ENCODE measurements around the gene SLC37A2. TPM values are rescaled to one million over a fixed set of nuclear protein-coding genes. Genes with fewer than 3 reads are reported as not detected.
"Not testable (repeated sequence)": the region's sequence is repeated elsewhere in the genome, so short reads cannot be mapped to it uniquely, and the experiment has no call there.

Gene SLC37A2
- total RNA-seq, 1 donor from 2014 or later = 3.8 TPM

GRCh38 chr11:125081098-125081798 lies 18.1 kb downstream of the SLC37A2 start:
- DNase-seq = no peak
- ATAC-seq (ENCODE audit: poor library complexity) = no peak
- intact Hi-C loops (cut with DNase I) = no loop called here

DNA sequence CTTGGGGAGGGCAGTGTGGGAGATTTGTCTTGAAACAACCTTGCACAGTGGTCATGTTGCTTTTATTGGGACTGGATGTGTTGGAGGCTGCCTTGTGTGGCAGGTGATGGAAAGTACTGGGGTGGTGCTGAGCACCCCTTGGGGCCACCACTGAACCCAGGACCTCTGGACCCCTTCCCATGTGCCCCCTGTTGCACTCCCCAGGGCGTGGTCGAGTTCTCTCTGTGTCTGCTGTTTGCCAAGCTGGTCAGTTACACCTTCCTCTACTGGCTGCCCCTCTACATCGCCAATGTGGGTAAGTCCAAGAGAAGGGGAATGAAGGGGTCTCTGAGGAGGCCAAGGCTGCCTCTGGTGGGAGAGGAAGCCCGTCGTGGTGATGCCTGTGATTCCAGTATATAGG lies 18.9 kb downstream of the SLC37A2 start:
- no peak for DNase-seq
- intact Hi-C loops (cut with DNase I) = no loop called here
- no peak for ATAC-seq (ENCODE audit: poor library complexity)

- DNase-seq = no peak
- no peak for ATAC-seq (ENCODE audit: poor library complexity)
- intact Hi-C loops (cut with DNase I) = no loop called here
These were observed 19.7 kb downstream of the SLC37A2 start for GRCh38 chr11:125082611-125083311.

- intact Hi-C loops (cut with DNase I) = no loop called here
- ATAC-seq (ENCODE audit: poor library complexity) = no peak
- DNase-seq = no peak
These were observed 20.4 kb downstream of the SLC37A2 start for GRCh38 chr11:125083312-125084056.

DNA sequence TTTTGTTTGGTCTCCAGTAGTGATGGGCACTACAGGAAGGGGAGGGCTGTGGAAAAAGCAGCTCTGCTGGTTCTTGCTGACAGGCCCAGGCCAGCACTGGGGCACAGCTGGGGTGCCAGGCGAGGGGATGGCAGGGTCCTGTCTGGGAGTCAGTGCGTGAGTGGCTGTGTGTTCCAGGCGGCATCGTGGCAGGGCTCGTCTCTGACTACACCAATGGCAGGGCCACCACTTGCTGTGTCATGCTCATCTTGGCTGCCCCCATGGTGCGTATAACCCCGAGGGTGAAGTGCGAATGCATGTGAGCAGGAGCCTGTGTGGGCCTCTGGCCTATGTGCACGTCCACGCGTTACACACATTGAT lies 20.9 kb downstream of the SLC37A2 start:
- DNase-seq (no peak), ATAC-seq (ENCODE audit: poor library complexity) (no peak)
- intact Hi-C loops (cut with DNase I) = no loop called here

DNA sequence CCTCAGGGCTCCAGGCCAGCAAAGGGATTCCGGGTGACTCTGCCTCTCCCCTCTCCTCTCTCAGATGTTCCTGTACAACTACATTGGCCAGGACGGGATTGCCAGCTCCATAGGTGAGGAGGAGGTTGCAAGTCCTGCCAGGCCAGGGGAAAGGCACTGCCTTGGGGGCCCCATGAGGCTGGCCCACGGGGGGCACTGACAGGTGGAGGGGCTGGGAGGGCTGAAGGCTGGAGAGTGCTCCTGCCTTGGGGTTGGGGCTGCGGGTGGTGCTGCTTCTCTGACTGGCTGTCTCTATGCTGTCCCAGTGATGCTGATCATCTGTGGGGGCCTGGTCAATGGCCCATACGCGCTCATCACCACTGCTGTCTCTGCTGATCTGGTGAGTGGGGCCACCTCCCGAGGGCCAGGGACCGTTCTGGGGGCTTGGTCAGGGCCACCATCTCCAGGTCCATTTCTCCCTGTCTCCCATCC lies 21.7 kb downstream of the SLC37A2 start:
- intact Hi-C loops (cut with DNase I) = no loop called here
- no peak for ATAC-seq (ENCODE audit: poor library complexity)
- DNase-seq = no peak

DNA sequence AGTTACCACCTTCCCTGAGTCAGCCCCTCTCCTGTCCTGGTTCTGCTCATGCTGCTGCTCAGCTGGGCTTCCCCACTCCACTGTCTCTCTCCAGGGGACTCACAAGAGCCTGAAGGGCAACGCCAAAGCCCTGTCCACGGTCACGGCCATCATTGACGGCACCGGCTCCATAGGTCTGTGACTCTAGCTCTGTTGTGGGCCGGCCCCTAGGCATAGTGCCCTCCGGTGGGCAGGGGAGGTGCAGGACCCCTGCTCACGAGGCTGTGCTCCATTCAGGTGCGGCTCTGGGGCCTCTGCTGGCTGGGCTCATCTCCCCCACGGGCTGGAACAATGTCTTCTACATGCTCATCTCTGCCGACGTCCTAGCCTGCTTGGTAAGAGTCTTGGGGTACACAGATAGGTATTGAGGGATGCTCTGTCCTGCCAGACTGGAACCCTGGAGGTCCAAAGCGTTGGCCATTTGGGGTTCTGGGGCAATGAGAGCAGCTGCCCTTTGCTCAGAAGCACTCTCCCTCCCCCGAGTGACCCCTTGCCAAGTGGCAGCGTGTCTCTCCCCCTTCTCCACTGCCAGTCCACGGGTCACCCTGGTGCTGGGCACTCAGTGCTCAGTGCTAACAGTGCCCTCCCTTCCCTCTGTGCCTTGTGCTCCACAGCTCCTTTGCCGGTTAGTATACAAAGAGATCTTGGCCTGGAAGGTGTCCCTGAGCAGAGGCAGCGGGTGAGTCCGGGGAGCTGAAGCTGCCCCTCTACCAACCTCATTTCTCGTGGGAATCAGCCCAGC lies 22.4 kb downstream of the SLC37A2 start:
- no peak for DNase-seq
- ATAC-seq (ENCODE audit: poor library complexity) = no peak
- intact Hi-C loops (cut with DNase I) = no loop called here

GRCh38 chr11:125086633-125087296 lies 23.7 kb downstream of the SLC37A2 start:
- intact Hi-C loops (cut with DNase I) = no loop called here
- DNase-seq = no peak
- ATAC-seq (ENCODE audit: poor library complexity) = no peak

GRCh38 chr11:125088123-125088522 lies 25.0 kb downstream of the SLC37A2 start:
- intact Hi-C loops (cut with DNase I) = no loop called here
- no peak for ATAC-seq (ENCODE audit: poor library complexity)
- DNase-seq = no peak

DNA sequence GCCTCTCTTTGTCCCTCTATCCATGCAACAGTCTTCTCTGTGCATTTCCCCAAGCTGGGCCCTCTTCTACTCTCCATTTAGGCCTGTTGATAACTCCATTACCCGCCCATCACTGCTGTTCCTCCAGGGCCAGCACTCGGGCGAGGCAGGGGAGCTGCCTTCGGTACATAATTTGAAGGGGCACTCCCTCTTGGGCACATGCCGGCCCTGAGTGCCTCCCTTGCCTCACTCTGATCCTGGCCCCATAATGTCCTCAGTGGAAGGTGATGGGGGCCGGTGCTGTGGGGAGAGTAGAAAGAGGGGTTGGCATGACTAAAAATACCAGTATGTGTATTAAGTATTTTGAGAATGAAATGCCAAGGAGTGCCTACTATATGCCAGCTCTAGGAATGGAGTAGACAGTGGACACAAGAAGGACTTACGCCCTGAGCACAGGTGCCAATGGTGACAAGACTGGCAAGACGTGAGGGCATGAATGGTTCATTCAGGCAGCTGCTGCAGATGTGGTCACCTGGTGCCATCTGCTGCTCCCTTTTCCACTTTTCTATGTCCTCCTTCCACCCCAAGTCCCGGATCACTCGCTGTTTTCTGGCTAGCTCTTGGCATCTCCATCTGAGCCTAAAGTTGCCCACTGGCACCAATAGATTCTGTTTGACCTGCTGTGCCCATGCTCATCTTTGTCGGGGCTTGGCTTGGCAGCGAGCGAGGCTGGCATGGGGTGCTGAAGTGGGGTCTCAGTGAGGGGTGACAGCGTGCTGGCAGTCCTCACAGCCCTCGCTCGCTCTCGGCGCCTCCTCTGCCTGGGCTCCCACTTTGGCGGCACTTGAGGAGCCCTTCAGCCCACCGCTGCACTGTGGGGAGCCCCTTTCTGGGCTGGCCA lies 25.7 kb downstream of the SLC37A2 start:
- intact Hi-C loops (cut with DNase I) = no loop called here
- DNase-seq (no peak), ATAC-seq (ENCODE audit: poor library complexity) (no peak)

DNA sequence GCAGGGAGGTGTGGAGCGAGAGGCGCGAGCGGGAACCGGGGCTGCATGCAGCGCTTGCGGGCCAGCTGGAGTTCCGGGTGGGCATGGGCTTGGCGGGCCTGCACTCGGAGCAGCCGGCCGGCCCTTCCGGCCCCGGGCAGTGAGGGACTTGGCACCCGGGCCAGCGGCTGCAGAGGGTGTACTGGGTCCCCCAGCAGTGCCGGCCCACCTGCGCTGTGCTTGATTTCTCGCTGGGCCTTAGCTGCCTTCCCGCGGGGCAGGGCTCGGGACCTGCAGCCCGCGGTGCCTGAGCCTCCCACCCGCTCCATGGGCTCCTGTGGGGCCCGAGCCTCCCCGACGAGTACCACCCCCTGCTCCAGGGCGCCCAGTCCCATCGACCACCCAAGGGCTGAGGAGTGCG lies 26.4 kb downstream of the SLC37A2 start:
- ATAC-seq (ENCODE audit: poor library complexity); intact Hi-C loops (cut with DNase I); DNase-seq: not testable (repeated sequence)

- not testable (repeated sequence) for DNase-seq; ATAC-seq (ENCODE audit: poor library complexity)
- intact Hi-C loops (cut with DNase I) = loop anchor here (5.0 kb wide), 1 partner anchor 257 kb away; no protein-coding TSS in a partner anchor
These were observed 27.0 kb downstream of the SLC37A2 start for GRCh38 chr11:125090151-125090550.

DNA sequence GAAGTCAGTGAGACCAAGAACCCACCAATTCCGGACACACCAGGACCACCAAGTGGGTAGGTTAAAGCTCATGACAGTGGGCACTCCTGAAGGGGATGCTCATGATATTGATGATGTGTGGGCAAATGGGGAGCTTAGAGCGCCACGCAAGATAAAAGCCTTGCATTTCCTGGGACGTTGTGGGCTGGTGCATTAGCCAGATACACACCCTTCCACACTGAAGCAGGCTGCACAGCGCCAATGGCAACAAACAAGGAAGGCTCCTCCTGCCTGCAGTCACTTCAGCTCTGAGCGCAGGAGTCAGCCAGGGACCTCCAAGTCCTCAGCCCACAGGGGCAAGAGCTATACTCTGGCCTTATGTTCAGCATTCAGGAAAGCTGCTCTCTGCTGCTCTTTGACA lies 27.7 kb downstream of the SLC37A2 start:
- intact Hi-C loops (cut with DNase I) = loop anchor here (5.0 kb wide), 1 partner anchor 256 kb away; no protein-coding TSS in a partner anchor
- ATAC-seq (ENCODE audit: poor library complexity) = peak; percentile 16
- no peak for DNase-seq

DNA sequence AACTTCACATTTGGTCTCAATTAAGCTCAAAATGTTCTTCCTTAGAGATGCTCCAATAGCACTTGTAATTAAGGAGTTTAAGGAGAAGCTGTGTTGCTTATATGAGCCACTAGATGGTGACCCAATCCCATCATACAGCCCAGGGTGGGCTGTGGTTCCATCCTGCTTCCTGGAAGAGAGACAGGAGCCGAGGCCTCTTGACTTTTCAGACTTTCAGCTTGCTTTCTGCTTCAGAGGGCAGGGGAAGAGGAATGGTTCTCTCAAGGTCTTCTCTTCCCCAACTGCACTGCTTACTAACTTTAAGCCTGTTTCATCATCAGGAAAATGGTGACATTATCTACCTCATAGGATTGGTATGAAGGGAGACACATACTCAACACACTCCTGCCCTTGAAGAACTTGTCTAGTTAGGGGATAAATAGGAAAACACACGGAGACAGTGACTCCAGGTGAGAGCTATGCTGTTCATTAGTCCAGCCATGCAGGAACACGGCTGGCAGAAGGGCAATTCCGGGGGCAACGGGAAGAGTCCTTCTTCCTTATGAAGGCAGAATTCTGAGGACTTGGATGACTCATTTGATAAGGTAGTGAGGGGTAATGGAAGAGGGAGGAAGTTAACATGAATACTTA lies 28.3 kb downstream of the SLC37A2 start:
- intact Hi-C loops (cut with DNase I) = loop anchor here (5.0 kb wide), 1 partner anchor 256 kb away; no protein-coding TSS in a partner anchor
- peak; percentile 92 for ATAC-seq (ENCODE audit: poor library complexity)
- no peak for DNase-seq

DNA sequence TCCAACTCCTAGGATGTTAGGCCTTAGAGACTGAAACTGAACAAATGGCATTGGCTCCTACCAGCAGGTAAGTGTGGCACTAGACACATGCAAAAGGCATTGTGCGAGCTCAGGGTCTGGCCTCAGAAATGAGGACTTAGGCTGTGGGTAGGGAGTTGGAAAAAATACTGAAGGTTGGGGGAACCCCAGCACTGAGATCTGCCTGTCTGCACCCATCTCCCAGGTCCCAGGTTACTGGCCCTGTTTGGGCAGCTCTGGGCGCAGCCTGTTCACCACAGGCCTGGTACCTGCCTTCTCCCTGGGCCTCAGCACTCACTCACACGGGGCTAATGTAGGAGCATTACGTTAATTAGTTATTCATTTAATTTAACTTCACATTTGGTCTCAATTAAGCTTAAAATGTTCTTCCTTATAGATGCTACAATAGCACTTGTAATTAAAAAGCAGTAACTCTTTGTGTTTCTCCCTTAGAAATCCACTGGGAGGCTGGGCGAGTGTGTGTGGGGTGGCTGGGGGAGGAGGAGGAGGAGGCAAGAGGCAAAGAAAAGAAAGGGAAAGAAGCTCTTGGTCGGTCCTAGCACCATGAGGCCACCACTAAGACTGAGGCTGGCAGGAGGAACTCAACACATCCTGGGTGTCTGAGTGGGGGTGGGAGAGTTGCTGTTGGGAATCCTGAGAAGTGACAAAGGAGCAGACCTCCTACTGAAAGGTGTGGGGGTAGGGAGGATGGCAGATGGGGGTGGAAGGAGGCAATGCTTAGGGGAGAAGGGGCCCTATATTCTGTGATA lies 29.0 kb downstream of the SLC37A2 start:
- intact Hi-C loops (cut with DNase I) = loop anchor here (5.0 kb wide), 1 partner anchor 255 kb away; no protein-coding TSS in a partner anchor
- ATAC-seq (ENCODE audit: poor library complexity) (no peak), DNase-seq (no peak)

DNA sequence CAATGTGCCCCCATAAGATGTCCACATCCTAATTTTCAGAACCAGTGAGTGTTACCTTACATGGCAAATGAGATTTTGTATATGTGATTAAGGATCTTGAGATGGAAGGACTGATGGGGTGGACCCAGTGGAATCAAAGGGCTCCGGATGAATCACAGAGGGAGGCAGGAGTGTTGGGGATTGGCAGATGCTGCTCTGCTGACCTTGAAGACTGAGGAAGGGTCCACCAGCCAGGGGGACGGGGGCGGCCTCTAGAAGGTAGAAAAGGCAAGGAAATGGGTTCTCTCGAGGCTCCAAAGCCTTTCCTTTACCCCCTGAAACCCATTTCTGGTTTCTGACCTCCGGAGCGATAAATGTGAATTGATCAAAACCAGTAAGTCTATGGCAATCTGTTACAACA lies 29.6 kb downstream of the SLC37A2 start:
- DNase-seq (no peak), ATAC-seq (ENCODE audit: poor library complexity) (no peak)
- intact Hi-C loops (cut with DNase I) = loop anchor here (5.0 kb wide), 1 partner anchor 255 kb away; no protein-coding TSS in a partner anchor

All from Right ventricle myocardium superior (tissue), 1 donor.